Heart left ventricle (tissue), 16 donors: ENCODE data around the gene MIER2. TPM values are rescaled to one million over a fixed set of nuclear protein-coding genes. Genes with fewer than 3 reads are reported as not detected.

Experiments used
- ATAC-seq, 4 donors: fragments of 200-7000 bp; cut with Tn5 transposase; one replicate each; pipeline ENCODE4 v1.9.1; 2020 to 2022; ENCODE audit warnings: moderate library complexity in 4 of 4, mild to moderate bottlenecking in 3 of 4, moderate number of reproducible peaks in 1 of 4
- DNase-seq, 5 donors: peaks; one replicate each; pipeline ENCODE4 v3.0.0-alpha.2; 2020
- H3K27ac ChIP-seq, 12 donors: fragments of 200-600 bp; sonication (generic) in 4 of 12; one replicate each; pipeline versions ENCODE4 v1.5.0 to v1.8.0; 2016 to 2022; ENCODE audit warnings: mild to moderate bottlenecking in 2 of 12
- H3K27me3 ChIP-seq, 9 donors: fragments of 200-600 bp; sonication (generic) in 2 of 9; one replicate each; pipeline versions ENCODE4 v1.5.1 to v1.8.0; 2016 to 2022; ENCODE audit warnings: mild to moderate bottlenecking in 3 of 9
- H3K36me3 ChIP-seq, 9 donors: fragments of 200-600 bp; sonication (generic) in 2 of 9; one replicate each; pipeline versions ENCODE4 v1.5.0 to v1.8.0; 2018 to 2022; ENCODE audit warnings: mild to moderate bottlenecking in 2 of 9
- H3K4me1 ChIP-seq, 12 donors: fragments of 200-600 bp; sonication (generic) in 4 of 12; one replicate each; pipeline versions ENCODE4 v1.5.0 to v1.8.0; 2016 to 2022; ENCODE audit warnings: mild to moderate bottlenecking in 3 of 12
- H3K4me3 ChIP-seq, 12 donors: fragments of 200-600 bp; sonication (generic) in 4 of 12; one replicate each; pipeline versions ENCODE4 v1.5.0 to v1.8.0; 2017 to 2022; ENCODE audit warnings: mild to moderate bottlenecking in 9 of 12, moderate library complexity in 4 of 12
- H3K9me3 ChIP-seq, 12 donors: fragments of 200-600 bp; sonication (generic) in 4 of 12; one replicate each; pipeline versions ENCODE4 v1.5.0 to v1.8.0; 2016 to 2022; ENCODE audit warnings: mild to moderate bottlenecking in 1 of 12
- CTCF ChIP-seq, 12 donors: fragments of 200-600 bp; sonication (generic) in 4 of 12; IDR thresholded peaks; one replicate each; pipeline versions ENCODE4 v1.5.0 to v1.8.0; 2018 to 2022; ENCODE audit warnings: antibody characterized with exemption in 12 of 12, mild to moderate bottlenecking in 5 of 12
- POLR2A ChIP-seq, 2 donors: fragments of 450-650 bp; IDR thresholded peaks; one replicate each; pipeline ENCODE4 v1.6.1; 2017; ENCODE audit warnings: antibody characterized with exemption in 2 of 2, mild to moderate bottlenecking in 2 of 2, moderate library complexity in 2 of 2
- WGBS, 4 donors: extraction: QIAGEN DNeasy Blood & Tissue Kit in 2 of 4; methylation state at CpG; one replicate each; pipeline versions ENCODE4 v1.1.5 to v1.1.7; 2013 to 2018; 5-methylcytosine and 5-hydroxymethylcytosine counted together
- intact Hi-C, 10 donors: fragments of 100-400 bp; cut with DNase I; formaldehyde crosslinking; loops; one replicate each; pipeline versions ENCODE4 v1.11.1 to v1.14.2; 2022
- polyA plus RNA-seq, 2 donors: library from polyadenylated mRNA; stranded (reverse); fragments of 200-250 nt; gene quantifications; one replicate each; pipeline ENCODE4 v1.2.3, GENCODE V29; 2013
- total RNA-seq, 9 donors: library from RNA; depleted of rRNA in 2 of 9; stranded (reverse); fragments of >200 nt in 2 of 9; fragmentation: NEBNext Ultra II Directional in 3 of 9; extraction: Animal tissue kit (Norgen Biotek cat#: 25700) in 3 of 9; gene quantifications; one replicate each; pipeline versions ENCODE4 v1.1.0 to v1.2.4, GENCODE V29; 2016 to 2023
- donor health status: ischemic (EF 13 %, LVEDD 7.1; RV severe dilation, severe dysfunction).
- donor health status: healthy with polysubstance abuse.
- donor health status: DM: no; HTN: yes; CAD: no.
- donor health status: DM: no; HTN: no; CAD: no.
- donor health status: ischemic (EF 25% LVEDD 6.9; RV normal size, moderate dysfunction).
- donor health status: ischemic (EF 25% LVEDD 5.7; RV mildly dilated, moderate dysfunction).
- donor health status: healthy.
- donor health status: DM: yes; HTN: yes; CAD: no.
- donor health status: ischemic (EF 35%, LVEDD 5.7; RV mildly dilated, moderate dysfunction).
- donor health status: nonischemic (EF 11% LVEDD 7.7; RV severe dilation, severe dysfunction).
- donor health status: DM: yes; HTN: yes; CAD: no.
- donor health status: PGD.
- donor health status: ischemic (EF 29% LVEDD 5.4; RV normal size, mild dysfunction).
- donor health status: nonischemic (EF 23%, LVEDD 6.1; RV moderate dilation, normal function).

MIER2 gene
- total and polyA plus RNA-seq, 11 donors: 15.7 to 30.3 (median 19.5) TPM

GRCh38 chr19:375395-376110 is 31.0 kb upstream of the MIER2 start:
- H3K27ac ChIP-seq: no peak overlapping the region
- no peaks in the 10 kb centered on the region for H3K36me3 ChIP-seq
- peak in 1 of 5 donors; percentile 55 for DNase-seq
- H3K27me3 ChIP-seq: peaks cover 0 to 39% (median 7%) of the 10 kb centered on the region in 9 donors
- WGBS, 4 donors: 78 to 84% (median 83%) methylated on average over 42 to 43 of the region's 43 CpGs
- peaks cover 0 to 19% (median 14%) of the 10 kb centered on the region in 12 donors for H3K4me1 ChIP-seq
- no peak for TF ChIP-seq POLR2A (IDR thresholded peaks at IDR 0.05)
- no peak for TF ChIP-seq CTCF (IDR thresholded peaks at IDR 0.05)
- H3K9me3 ChIP-seq: no peaks in the 10 kb centered on the region
- intact Hi-C loops: no loop called here
- ATAC-seq: no peak
- no peak overlapping the region for H3K4me3 ChIP-seq

GRCh38 chr19:374886-375235 is 30.3 kb upstream of the MIER2 start:
- DNase-seq: peak in 1 of 5 donors; percentile 54
- ATAC-seq: no peak
- H3K36me3 ChIP-seq: no peaks in the 10 kb centered on the region
- no peak for TF ChIP-seq POLR2A (IDR thresholded peaks at IDR 0.05)
- H3K9me3 ChIP-seq: no peaks in the 10 kb centered on the region
- peaks cover 0 to 39% (median 7%) of the 10 kb centered on the region in 9 donors for H3K27me3 ChIP-seq
- 71 to 74% (median 73%) methylated on average over 16 to 17 of the region's 17 CpGs for WGBS, 4 donors
- H3K4me1 ChIP-seq: peaks cover 0 to 19% (median 14%) of the 10 kb centered on the region in 12 donors
- H3K27ac ChIP-seq: no peak overlapping the region
- intact Hi-C loops: no loop called here
- H3K4me3 ChIP-seq: no peak overlapping the region

- H3K36me3 ChIP-seq: no peaks in the 10 kb centered on the region
- intact Hi-C loops: no loop called here
- ATAC-seq (no peak), DNase-seq (peak in 1 of 5 donors; percentile 35)
- H3K27me3 ChIP-seq: peaks cover 0 to 39% (median 7%) of the 10 kb centered on the region in 9 donors
- H3K4me1 ChIP-seq: peaks cover 0 to 19% (median 14%) of the 10 kb centered on the region in 12 donors
- TF ChIP-seq CTCF (IDR thresholded peaks at IDR 0.05) (no peak), POLR2A (IDR thresholded peaks at IDR 0.05) (no peak)
- H3K9me3 ChIP-seq: no peaks in the 10 kb centered on the region
- H3K4me3 ChIP-seq: no peak overlapping the region
- 75 to 84% (median 75%) methylated on average over 19 to 23 of the region's 23 CpGs for whole genome bisulfite sequencing, 4 donors
- H3K27ac ChIP-seq: no peak overlapping the region
Observed at GRCh38 chr19:374183-374885, 29.7 kb upstream of the MIER2 start.

GRCh38 chr19:373391-374182 is 29.0 kb upstream of the MIER2 start:
- TF ChIP-seq CTCF (IDR thresholded peaks at IDR 0.05) (no peak), POLR2A (IDR thresholded peaks at IDR 0.05) (no peak)
- H3K27ac ChIP-seq: no peak overlapping the region
- intact Hi-C loops: no loop called here
- peak in 1 of 4 donors; percentile 12 for ATAC-seq
- H3K36me3 ChIP-seq: no peaks in the 10 kb centered on the region
- peak in 1 of 5 donors; percentile 61 for DNase-seq
- peaks cover 0 to 19% (median 14%) of the 10 kb centered on the region in 12 donors for H3K4me1 ChIP-seq
- no peaks in the 10 kb centered on the region for H3K9me3 ChIP-seq
- WGBS, 4 donors: 79 to 83% (median 80%) methylated on average over 24 of the region's 24 CpGs
- H3K27me3 ChIP-seq: peaks cover 0 to 39% (median 7%) of the 10 kb centered on the region in 9 donors
- no peak overlapping the region for H3K4me3 ChIP-seq
